ENCODE data around the gene CABLES2.
"Not testable (repeated sequence)": the region's sequence is repeated elsewhere in the genome, so short reads cannot be mapped to it uniquely, and the experiment has no call there.

CABLES2 gene

DNA sequence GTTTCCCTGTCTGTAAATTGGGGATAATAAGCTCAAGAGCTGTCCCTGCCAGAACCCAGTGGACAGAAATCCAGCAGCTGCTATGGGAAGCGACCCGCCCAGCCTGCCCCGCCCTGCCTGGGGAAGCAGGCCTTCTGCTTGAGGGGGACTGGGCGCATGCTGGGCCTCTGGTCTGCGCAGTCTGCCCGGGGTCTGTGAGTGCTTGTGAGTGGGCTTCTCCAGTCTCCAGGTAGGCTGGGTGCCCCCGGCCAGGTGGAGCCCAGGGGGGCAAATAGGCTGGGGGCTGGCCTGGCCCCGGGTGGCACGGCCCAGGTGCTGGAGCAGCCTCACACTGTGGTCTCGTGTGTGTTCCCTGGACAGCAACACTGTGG lies 20.9 kb upstream of the CABLES2 start:
- Histone ChIP-seq H3K9ac (ENCODE audit: low read depth, low read length, poor library complexity, severe bottlenecking) (no peak overlapping the region), H3K79me2 (ENCODE audit: insufficient read depth, low read length) (no peaks in the 10 kb centered on the region), H3K9me2 (replicated peaks; ENCODE audit: low read depth, low read length) (no peaks in the 10 kb centered on the region), H3K27me3 (ENCODE audit: insufficient read depth, low read length, poor library complexity, severe bottlenecking) (no peaks in the 10 kb centered on the region), H3F3A (ENCODE audit: low read depth) (no peaks in the 10 kb centered on the region), H3K4me1 (ENCODE audit: insufficient read depth, low read length, poor library complexity, severe bottlenecking) (no peaks in the 10 kb centered on the region), H3K36me3 (ENCODE audit: insufficient read depth, low read length) (no peaks in the 10 kb centered on the region), H3K4me2 (ENCODE audit: low read depth, low read length, poor library complexity, severe bottlenecking) (no peak overlapping the region), H3K4me3 (ENCODE audit: low read length, poor library complexity, severe bottlenecking) (no peak overlapping the region), H2AFZ (ENCODE audit: low read length) (no peak overlapping the region), H3K9me3 (ENCODE audit: insufficient read depth, low read depth, low read length) (no peaks in the 10 kb centered on the region), H4K20me1 (ENCODE audit: insufficient read depth, low read length, poor library complexity, severe bottlenecking) (no peaks in the 10 kb centered on the region)
- TF ChIP-seq EZH2phosphoT487 (IDR thresholded peaks at IDR 0.05; ENCODE audit: borderline replicate concordance) = no peak

DNA sequence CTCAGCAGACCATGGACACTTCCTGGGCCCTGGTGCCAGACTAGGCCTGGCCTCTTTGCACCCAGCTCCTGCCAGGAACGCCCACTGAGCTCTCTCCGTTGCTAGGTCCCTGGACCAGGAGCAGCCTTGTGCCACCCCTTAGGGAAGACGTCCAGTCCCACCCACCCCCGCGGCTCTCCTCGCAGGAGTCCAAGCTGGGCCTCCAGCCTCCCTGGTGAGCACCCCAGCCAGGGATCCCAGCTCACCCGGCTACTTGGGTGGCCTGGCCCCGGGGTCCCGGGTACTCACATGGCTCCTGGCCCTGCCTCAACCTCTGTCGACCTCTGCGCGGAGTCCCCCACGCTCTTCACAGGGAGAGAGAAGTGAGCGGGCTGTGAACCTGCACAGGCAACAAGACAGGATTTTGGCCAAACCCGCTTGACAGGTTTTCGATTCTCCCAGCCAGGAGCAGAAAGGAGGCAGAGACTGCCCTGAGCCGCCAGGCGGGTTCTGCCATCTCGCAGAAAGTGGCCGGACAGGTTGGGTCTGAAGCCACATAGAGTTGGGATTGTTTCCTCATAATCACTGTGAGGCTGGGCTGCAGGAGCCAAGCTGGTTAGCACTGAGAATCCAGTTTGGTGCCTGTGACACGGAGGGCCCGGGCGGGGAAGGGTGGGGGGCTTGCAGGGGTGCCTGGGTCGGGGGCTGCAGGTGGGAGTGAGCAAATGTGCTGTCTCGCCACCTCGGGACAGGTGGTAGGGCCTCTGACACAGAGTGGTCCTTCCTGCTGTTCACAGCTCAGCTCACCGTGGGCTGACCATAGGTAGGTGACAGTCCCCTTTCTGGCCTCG lies 20.3 kb upstream of the CABLES2 start, which contains the start of gene RBBP8NL:
Gene RBBP8NL (minus strand): TSS at position 368 of the 830 bp plus-strand sequence. CDS start 7,892 bp downstream, outside the sequence.
- no peak within 1 kb of the TSS for H3K9ac ChIP-seq (ENCODE audit: low read depth, low read length, poor library complexity, severe bottlenecking)
- H3K4me1 ChIP-seq (ENCODE audit: insufficient read depth, low read length, poor library complexity, severe bottlenecking) = no peaks in the 10 kb centered on the region
- H3K9me3 ChIP-seq (ENCODE audit: insufficient read depth, low read depth, low read length) = no peaks in the 10 kb centered on the region
- H3K36me3 ChIP-seq (ENCODE audit: insufficient read depth, low read length) = no peaks in the 10 kb centered on the region
- no peak within 1 kb of the TSS for H2AFZ ChIP-seq (ENCODE audit: low read length)
- no peaks in the 10 kb centered on the region for H3K79me2 ChIP-seq (ENCODE audit: insufficient read depth, low read length)
- H3K9me2 ChIP-seq (replicated peaks; ENCODE audit: low read depth, low read length) = no peaks in the 10 kb centered on the region
- no peak within 1 kb of the TSS for H3K4me2 ChIP-seq (ENCODE audit: low read depth, low read length, poor library complexity, severe bottlenecking)
- no peaks in the 10 kb centered on the region for H3K27me3 ChIP-seq (ENCODE audit: insufficient read depth, low read length, poor library complexity, severe bottlenecking)
- TF ChIP-seq, protein P1, sequence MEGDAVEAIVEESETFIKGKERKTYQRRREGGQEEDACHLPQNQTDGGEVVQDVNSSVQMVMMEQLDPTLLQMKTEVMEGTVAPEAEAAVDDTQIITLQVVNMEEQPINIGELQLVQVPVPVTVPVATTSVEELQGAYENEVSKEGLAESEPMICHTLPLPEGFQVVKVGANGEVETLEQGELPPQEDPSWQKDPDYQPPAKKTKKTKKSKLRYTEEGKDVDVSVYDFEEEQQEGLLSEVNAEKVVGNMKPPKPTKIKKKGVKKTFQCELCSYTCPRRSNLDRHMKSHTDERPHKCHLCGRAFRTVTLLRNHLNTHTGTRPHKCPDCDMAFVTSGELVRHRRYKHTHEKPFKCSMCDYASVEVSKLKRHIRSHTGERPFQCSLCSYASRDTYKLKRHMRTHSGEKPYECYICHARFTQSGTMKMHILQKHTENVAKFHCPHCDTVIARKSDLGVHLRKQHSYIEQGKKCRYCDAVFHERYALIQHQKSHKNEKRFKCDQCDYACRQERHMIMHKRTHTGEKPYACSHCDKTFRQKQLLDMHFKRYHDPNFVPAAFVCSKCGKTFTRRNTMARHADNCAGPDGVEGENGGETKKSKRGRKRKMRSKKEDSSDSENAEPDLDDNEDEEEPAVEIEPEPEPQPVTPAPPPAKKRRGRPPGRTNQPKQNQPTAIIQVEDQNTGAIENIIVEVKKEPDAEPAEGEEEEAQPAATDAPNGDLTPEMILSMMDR (conservative IDR thresholded peaks at IDR 0.05; ENCODE audit: low read length) = no peak
- TF ChIP-seq EZH2phosphoT487 (IDR thresholded peaks at IDR 0.05; ENCODE audit: borderline replicate concordance) = no peak
- H4K20me1 ChIP-seq (ENCODE audit: insufficient read depth, low read length, poor library complexity, severe bottlenecking) = no peaks in the 10 kb centered on the region
- no peak within 1 kb of the TSS for H3K4me3 ChIP-seq (ENCODE audit: low read length, poor library complexity, severe bottlenecking)
- no peaks in the 10 kb centered on the region for H3F3A ChIP-seq (ENCODE audit: low read depth)

- Histone ChIP-seq H3F3A (ENCODE audit: low read depth) (no peaks in the 10 kb centered on the region), H3K9me3 (ENCODE audit: insufficient read depth, low read depth, low read length) (no peaks in the 10 kb centered on the region), H3K4me1 (ENCODE audit: insufficient read depth, low read length, poor library complexity, severe bottlenecking) (no peaks in the 10 kb centered on the region), H3K36me3 (ENCODE audit: insufficient read depth, low read length) (no peaks in the 10 kb centered on the region), H3K79me2 (ENCODE audit: insufficient read depth, low read length) (no peaks in the 10 kb centered on the region), H3K4me3 (ENCODE audit: low read length, poor library complexity, severe bottlenecking) (no peak overlapping the region), H3K4me2 (ENCODE audit: low read depth, low read length, poor library complexity, severe bottlenecking) (no peak overlapping the region), H3K27me3 (ENCODE audit: insufficient read depth, low read length, poor library complexity, severe bottlenecking) (no peaks in the 10 kb centered on the region), H2AFZ (ENCODE audit: low read length) (no peak overlapping the region), H4K20me1 (ENCODE audit: insufficient read depth, low read length, poor library complexity, severe bottlenecking) (no peaks in the 10 kb centered on the region), H3K9ac (ENCODE audit: low read depth, low read length, poor library complexity, severe bottlenecking) (no peak overlapping the region), H3K9me2 (replicated peaks; ENCODE audit: low read depth, low read length) (no peaks in the 10 kb centered on the region)
- TF ChIP-seq, protein P1 (conservative IDR thresholded peaks at IDR 0.05; ENCODE audit: low read length) = no peak
- TF ChIP-seq EZH2phosphoT487 (IDR thresholded peaks at IDR 0.05; ENCODE audit: borderline replicate concordance) = no peak
Observed at GRCh38 chr20:62426699-62427131, 19.6 kb upstream of the CABLES2 start.

GRCh38 chr20:62426059-62426348 lies 18.9 kb upstream of the CABLES2 start:
- not testable (repeated sequence) for H3K9me2 ChIP-seq (replicated peaks; ENCODE audit: low read depth, low read length); H4K20me1 ChIP-seq (ENCODE audit: insufficient read depth, low read length, poor library complexity, severe bottlenecking); H3K27me3 ChIP-seq (ENCODE audit: insufficient read depth, low read length, poor library complexity, severe bottlenecking); H3K4me1 ChIP-seq (ENCODE audit: insufficient read depth, low read length, poor library complexity, severe bottlenecking); H3F3A ChIP-seq (ENCODE audit: low read depth); H3K79me2 ChIP-seq (ENCODE audit: insufficient read depth, low read length); H2AFZ ChIP-seq (ENCODE audit: low read length); H3K9ac ChIP-seq (ENCODE audit: low read depth, low read length, poor library complexity, severe bottlenecking); H3K4me3 ChIP-seq (ENCODE audit: low read length, poor library complexity, severe bottlenecking); H3K9me3 ChIP-seq (ENCODE audit: insufficient read depth, low read depth, low read length); H3K36me3 ChIP-seq (ENCODE audit: insufficient read depth, low read length); H3K4me2 ChIP-seq (ENCODE audit: low read depth, low read length, poor library complexity, severe bottlenecking)
